SW 1271 (cell line): ENCODE results near the gene DISC1.
"Not testable (repeated sequence)": the region's sequence is repeated elsewhere in the genome, so short reads cannot be mapped to it uniquely, and the experiment has no call there.

Experiments used
- DNase-seq, 2 experiments: peaks; one replicate each; lab custom pipeline; 2025; lab: John Stamatoyannopoulos, UW

DISC1 gene

GRCh38 chr1:231699784-231700183 lies 73.2 kb downstream of the DISC1 start:
- DNase-seq, result no peak

- DNase-seq, result no peak
Measured at GRCh38 chr1:231701306-231701705, 74.7 kb downstream of the DISC1 start.

- no peak for DNase-seq
Measured at GRCh38 chr1:231702331-231702730, 75.7 kb downstream of the DISC1 start.

GRCh38 chr1:231702804-231703203 lies 76.2 kb downstream of the DISC1 start:
- DNase-seq, result no peak

GRCh38 chr1:231705806-231706760 lies 79.5 kb downstream of the DISC1 start:
- DNase-seq, result no peak

GRCh38 chr1:231706934-231707333 lies 80.3 kb downstream of the DISC1 start:
- no peak for DNase-seq

GRCh38 chr1:231707407-231707806 lies 80.8 kb downstream of the DISC1 start:
- DNase-seq, result no peak

- DNase-seq, result no peak
Measured at GRCh38 chr1:231708394-231708793, 81.8 kb downstream of the DISC1 start.

GRCh38 chr1:231714440-231714839 lies 87.8 kb downstream of the DISC1 start:
- DNase-seq, result no peak

- DNase-seq, result no peak
Measured at GRCh38 chr1:231715816-231716722, 89.5 kb downstream of the DISC1 start.

GRCh38 chr1:231716879-231717278 lies 90.3 kb downstream of the DISC1 start:
- DNase-seq, result no peak

- DNase-seq, result no peak
Measured at GRCh38 chr1:231719485-231720183, 93.0 kb downstream of the DISC1 start.

GRCh38 chr1:231720652-231721325 lies 94.2 kb downstream of the DISC1 start:
- DNase-seq, result no peak

- no peak for DNase-seq
Measured at GRCh38 chr1:231721436-231721835, 94.8 kb downstream of the DISC1 start.

GRCh38 chr1:231722356-231722755 lies 95.8 kb downstream of the DISC1 start:
- DNase-seq, result no peak

GRCh38 chr1:231723146-231723545 lies 96.6 kb downstream of the DISC1 start:
- no peak for DNase-seq

- DNase-seq, result no peak
Measured at GRCh38 chr1:231724041-231724440, 97.5 kb downstream of the DISC1 start.

- DNase-seq, result peak in 1 of 2 experiments; percentile 7
Measured at GRCh38 chr1:231724876-231725647, 98.5 kb downstream of the DISC1 start.

GRCh38 chr1:231727171-231727570 lies 100.6 kb downstream of the DISC1 start:
- no peak for DNase-seq

GRCh38 chr1:231728987-231729386 lies 102.4 kb downstream of the DISC1 start:
- DNase-seq, result not testable (repeated sequence)

- no peak for DNase-seq
Measured at GRCh38 chr1:231729544-231729943, 103.0 kb downstream of the DISC1 start.
